GM12801 (cell line): ENCODE data around the gene MEIOC.

Experiments
- CTCF ChIP-seq: IDR thresholded peaks from one replicate; pipeline ENCODE4 v1.5.1; 2011; ENCODE audit warnings: control low read depth; ENCODE audit not compliant: insufficient read length; ENCODE audit errors: extremely low read depth

Gene MEIOC

GRCh38 chr17:44655983-44656710 is at the start of gene MEIOC:
TSS of gene MEIOC (plus strand) at chr17:44656468. CDS start at chr17:44656614, 146 bp downstream.
- no peak for TF ChIP-seq CTCF

- TF ChIP-seq CTCF, result no peak
Observed at GRCh38 chr17:44606658-44607057, 49.6 kb upstream of the MEIOC start.

GRCh38 chr17:44607836-44608690 is 48.2 kb upstream of the MEIOC start:
- TF ChIP-seq CTCF, result no peak

- TF ChIP-seq CTCF, result no peak
Observed at GRCh38 chr17:44608727-44609435, 47.4 kb upstream of the MEIOC start.

- TF ChIP-seq CTCF, result no peak
Observed at GRCh38 chr17:44610331-44610730, 45.9 kb upstream of the MEIOC start.

GRCh38 chr17:44610871-44611270 is 45.4 kb upstream of the MEIOC start:
- no peak for TF ChIP-seq CTCF

GRCh38 chr17:44614862-44615261 is 41.4 kb upstream of the MEIOC start:
- no peak for TF ChIP-seq CTCF
